ENCODE data around the gene FKBP9. TPM values are rescaled to one million over a fixed set of nuclear protein-coding genes. Genes with fewer than 3 reads are reported as not detected.

Gene FKBP9
- total and polyA plus RNA-seq, 2 of the 4 experiments (the other 2 are of a cell fraction), result 126 to 191 TPM

DNA sequence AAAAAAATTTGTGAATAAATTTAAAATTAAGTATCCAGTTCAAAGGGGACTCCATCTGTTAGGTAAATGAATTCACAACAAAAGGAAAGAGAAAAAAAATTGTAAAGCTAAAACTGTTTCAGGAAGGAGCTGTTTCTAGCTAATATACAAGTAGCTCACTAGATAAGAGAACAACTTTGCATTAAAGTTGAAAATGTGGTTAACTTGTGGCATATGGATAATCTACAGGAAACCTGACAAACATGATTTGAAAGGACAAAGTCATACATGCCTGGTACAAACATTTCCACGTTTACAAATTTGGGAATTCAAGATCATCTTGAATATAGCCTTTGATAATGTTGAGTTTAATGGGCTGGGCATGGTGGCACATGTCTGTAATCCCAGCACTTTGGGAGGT lies 96.5 kb downstream of the FKBP9 start:
- H3K4me2 ChIP-seq (ENCODE audit: low read depth, low read length), result no peak overlapping the region
- no peak overlapping the region for H2AK5ac ChIP-seq (ENCODE audit: low read depth, low read length)
- ChIA-PET POLR2A (ENCODE audit: unreplicated experiment) (no interaction called here), CTCF (interaction anchor here (0.6 to 1.3 kb wide), 2 partner anchors 253 to 1900 kb away, joined by 3 to 4 read pairs; no protein-coding TSS in a partner anchor)
- no peak overlapping the region for H2BK20ac ChIP-seq (ENCODE audit: low read depth, low read length)
- H4K91ac ChIP-seq (ENCODE audit: insufficient read depth, low read depth, low read length), result no peak overlapping the region
- H2BK5ac ChIP-seq (ENCODE audit: low read depth, low read length, poor library complexity, severe bottlenecking), result no peak overlapping the region
- H3K4me3 ChIP-seq (ENCODE audit: insufficient read depth, low read depth, low read length), result no peak overlapping the region
- dilution Hi-C loops (cut with HindIII; ENCODE audit: low sequenced_read_pairs, unreplicated experiment), result no loop called here
- intact Hi-C loops (cut with micrococcal nuclease), result loop anchor here (5.0 kb wide), 1 partner anchor 111 kb away; no protein-coding TSS in a partner anchor
- no TSS peak for BruUV-seq (replicated peaks)
- no peaks in the 10 kb centered on the region for H3K9me3 ChIP-seq (ENCODE audit: control insufficient read depth, insufficient read depth, low read length)
- H3K23ac ChIP-seq (ENCODE audit: low read depth, low read length), result no peak overlapping the region
- H2AFZ ChIP-seq (replicated peaks; ENCODE audit: low read length, poor library complexity), result no peak overlapping the region
- H4K5ac ChIP-seq (ENCODE audit: low read depth, low read length), result no peak overlapping the region; the same call in 1 of the 2 replicates
- no peak overlapping the region for H3K9ac ChIP-seq (ENCODE audit: low read depth, low read length)
- H3K4me1 ChIP-seq (ENCODE audit: control insufficient read depth, insufficient read depth, low read length), result peaks cover 4% of the 10 kb centered on the region; the same call in 1 of the 2 replicates
- ATAC-seq (ENCODE audit: low read depth) (no peak), DNase-seq (no peak)
- H3K9me1 ChIP-seq (ENCODE audit: insufficient read depth, low read length), result no peaks in the 10 kb centered on the region
- no peak overlapping the region for H2AK9ac ChIP-seq (replicated peaks; ENCODE audit: low read depth, low read length, poor library complexity)
- TF ChIP-seq, protein P1, sequence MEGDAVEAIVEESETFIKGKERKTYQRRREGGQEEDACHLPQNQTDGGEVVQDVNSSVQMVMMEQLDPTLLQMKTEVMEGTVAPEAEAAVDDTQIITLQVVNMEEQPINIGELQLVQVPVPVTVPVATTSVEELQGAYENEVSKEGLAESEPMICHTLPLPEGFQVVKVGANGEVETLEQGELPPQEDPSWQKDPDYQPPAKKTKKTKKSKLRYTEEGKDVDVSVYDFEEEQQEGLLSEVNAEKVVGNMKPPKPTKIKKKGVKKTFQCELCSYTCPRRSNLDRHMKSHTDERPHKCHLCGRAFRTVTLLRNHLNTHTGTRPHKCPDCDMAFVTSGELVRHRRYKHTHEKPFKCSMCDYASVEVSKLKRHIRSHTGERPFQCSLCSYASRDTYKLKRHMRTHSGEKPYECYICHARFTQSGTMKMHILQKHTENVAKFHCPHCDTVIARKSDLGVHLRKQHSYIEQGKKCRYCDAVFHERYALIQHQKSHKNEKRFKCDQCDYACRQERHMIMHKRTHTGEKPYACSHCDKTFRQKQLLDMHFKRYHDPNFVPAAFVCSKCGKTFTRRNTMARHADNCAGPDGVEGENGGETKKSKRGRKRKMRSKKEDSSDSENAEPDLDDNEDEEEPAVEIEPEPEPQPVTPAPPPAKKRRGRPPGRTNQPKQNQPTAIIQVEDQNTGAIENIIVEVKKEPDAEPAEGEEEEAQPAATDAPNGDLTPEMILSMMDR (conservative IDR thresholded peaks at IDR 0.05; ENCODE audit: low read depth, low read length), result no peak
- TF ChIP-seq MAFK (IDR thresholded peaks at IDR 0.05; ENCODE audit: low read depth, low read length) (no peak), MAZ (IDR thresholded peaks at IDR 0.05; ENCODE audit: borderline replicate concordance, low read depth, low read length) (no peak), RAD21 (IDR thresholded peaks at IDR 0.05; ENCODE audit: low read length) (no peak), CEBPB (IDR thresholded peaks at IDR 0.05; ENCODE audit: low read depth, low read length) (no peak), RFX5 (IDR thresholded peaks at IDR 0.05; ENCODE audit: low read depth, low read length) (no peak), RCOR1 (IDR thresholded peaks at IDR 0.05; ENCODE audit: insufficient replicate concordance, low read length) (no peak), BHLHE40 (IDR thresholded peaks at IDR 0.05; ENCODE audit: low read depth, low read length) (no peak), MXI1 (IDR thresholded peaks at IDR 0.05; ENCODE audit: borderline replicate concordance, low read depth, low read length) (no peak), CHD1 (IDR thresholded peaks at IDR 0.05; ENCODE audit: low read depth, low read length) (no peak), FOS (IDR thresholded peaks at IDR 0.05; ENCODE audit: low read depth, low read length) (no peak), NFE2L2 (IDR thresholded peaks at IDR 0.05; ENCODE audit: low read depth, low read length) (no peak), SMC3 (IDR thresholded peaks at IDR 0.05; ENCODE audit: low read depth, low read length) (no peak)
- TF ChIP-seq, protein P2, sequence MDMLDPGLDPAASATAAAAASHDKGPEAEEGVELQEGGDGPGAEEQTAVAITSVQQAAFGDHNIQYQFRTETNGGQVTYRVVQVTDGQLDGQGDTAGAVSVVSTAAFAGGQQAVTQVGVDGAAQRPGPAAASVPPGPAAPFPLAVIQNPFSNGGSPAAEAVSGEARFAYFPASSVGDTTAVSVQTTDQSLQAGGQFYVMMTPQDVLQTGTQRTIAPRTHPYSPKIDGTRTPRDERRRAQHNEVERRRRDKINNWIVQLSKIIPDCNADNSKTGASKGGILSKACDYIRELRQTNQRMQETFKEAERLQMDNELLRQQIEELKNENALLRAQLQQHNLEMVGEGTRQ (IDR thresholded peaks at IDR 0.05; ENCODE audit: low read depth, low read length), result no peak
- TF ChIP-seq, protein P3, sequence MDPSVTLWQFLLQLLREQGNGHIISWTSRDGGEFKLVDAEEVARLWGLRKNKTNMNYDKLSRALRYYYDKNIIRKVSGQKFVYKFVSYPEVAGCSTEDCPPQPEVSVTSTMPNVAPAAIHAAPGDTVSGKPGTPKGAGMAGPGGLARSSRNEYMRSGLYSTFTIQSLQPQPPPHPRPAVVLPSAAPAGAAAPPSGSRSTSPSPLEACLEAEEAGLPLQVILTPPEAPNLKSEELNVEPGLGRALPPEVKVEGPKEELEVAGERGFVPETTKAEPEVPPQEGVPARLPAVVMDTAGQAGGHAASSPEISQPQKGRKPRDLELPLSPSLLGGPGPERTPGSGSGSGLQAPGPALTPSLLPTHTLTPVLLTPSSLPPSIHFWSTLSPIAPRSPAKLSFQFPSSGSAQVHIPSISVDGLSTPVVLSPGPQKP (IDR thresholded peaks at IDR 0.05; ENCODE audit: borderline replicate concordance, low read depth, low read length), result no peak
- no peak overlapping the region for H3K56ac ChIP-seq (ENCODE audit: extremely low read depth, insufficient read depth, low read length)
- peaks cover 6% of the 10 kb centered on the region; the same call in 1 of the 2 replicates for H4K20me1 ChIP-seq (ENCODE audit: insufficient read depth, low read length)
- no peaks in the 10 kb centered on the region for H3K27me3 ChIP-seq (ENCODE audit: control insufficient read depth, insufficient read depth, low read length)
- no peak overlapping the region for H3K18ac ChIP-seq (ENCODE audit: low read depth, low read length)
- in situ Hi-C loops (cut with MboI; ENCODE audit: low sequenced_read_pairs), result no loop called here
- H3K27ac ChIP-seq (ENCODE audit: insufficient read depth, low read length), result no peak overlapping the region
- no peak overlapping the region for H2BK15ac ChIP-seq (ENCODE audit: low read depth, low read length)
- H3K4ac ChIP-seq (ENCODE audit: low read depth, low read length), result no peak overlapping the region
- H4K8ac ChIP-seq (ENCODE audit: low read depth in 2 of 2, low read length in 2 of 2), result no peak overlapping the region
- no peak overlapping the region for H3K14ac ChIP-seq (replicated peaks; ENCODE audit: low read depth, low read length)
- no CpG with 5 or more reads among the region's 1 CpG for WGBS, 2 experiments (ENCODE audit: extremely low coverage in 2 of 2, insufficient read length in 1 of 2)
- no peaks in the 10 kb centered on the region for H3K36me3 ChIP-seq (ENCODE audit: control insufficient read depth, insufficient read depth, low read length)
- peaks cover 12 to 55% of the 10 kb centered on the region in 2 experiments; a peak in 3 of 4 replicates for H3K79me1 ChIP-seq (ENCODE audit: low read depth in 1 of 2, low read length in 2 of 2)
- H2BK120ac ChIP-seq (ENCODE audit: low read depth, low read length), result no peak overlapping the region
